Measurements from ENCODE around the gene RASGRP2.

The RASGRP2 gene

GRCh38 chr11:64743591-64744543 lies at the start of gene RASGRP2:
TSS of gene RASGRP2 (minus strand) at chr11:64744142. CDS start at chr11:64742866, 1,276 bp downstream.
- Mint-ChIP-seq H3K27ac (peak within 1 kb of the TSS; percentile 84), H3K9me3 (no peaks in the 10 kb centered on the region), H3K4me3 (peak within 1 kb of the TSS; percentile 92), H3K4me1 (peaks cover 47% of the 10 kb centered on the region), H3K36me3 (peaks cover 21% of the 10 kb centered on the region)
- DNase-seq (ENCODE audit: low spot score in 2 of 2) (peak; percentile 79 to 93), ATAC-seq (peak; percentile 60)

GRCh38 chr11:64792482-64792881 lies 48.5 kb upstream of the RASGRP2 start:
- Mint-ChIP-seq H3K4me3 (no peak overlapping the region), H3K9me3 (no peaks in the 10 kb centered on the region), H3K27ac (peak overlapping the region; percentile 17), H3K4me1 (peaks cover 25% of the 10 kb centered on the region), H3K36me3 (peaks cover 53% of the 10 kb centered on the region)
- no peak for DNase-seq (ENCODE audit: low spot score in 2 of 2)
- no peak for ATAC-seq

- no peak for ATAC-seq
- H3K27ac Mint-ChIP-seq: no peak overlapping the region
- peaks cover 25% of the 10 kb centered on the region for H3K4me1 Mint-ChIP-seq
- peaks cover 46% of the 10 kb centered on the region for H3K36me3 Mint-ChIP-seq
- DNase-seq (ENCODE audit: low spot score in 2 of 2): no peak
- no peaks in the 10 kb centered on the region for H3K9me3 Mint-ChIP-seq
- H3K4me3 Mint-ChIP-seq: no peak overlapping the region
Measured at GRCh38 chr11:64791781-64792291, 47.9 kb upstream of the RASGRP2 start.

GRCh38 chr11:64790205-64791095 lies 46.5 kb upstream of the RASGRP2 start:
- H3K4me1 Mint-ChIP-seq: peaks cover 17% of the 10 kb centered on the region
- ATAC-seq (no peak), DNase-seq (ENCODE audit: low spot score in 2 of 2) (no peak)
- H3K27ac Mint-ChIP-seq: peak overlapping the region; percentile 60
- H3K9me3 Mint-ChIP-seq: no peaks in the 10 kb centered on the region
- H3K36me3 Mint-ChIP-seq: peaks cover 33% of the 10 kb centered on the region
- H3K4me3 Mint-ChIP-seq: no peak overlapping the region

GRCh38 chr11:64789331-64790204 lies 45.6 kb upstream of the RASGRP2 start:
- Mint-ChIP-seq H3K27ac (no peak overlapping the region), H3K36me3 (peaks cover 27% of the 10 kb centered on the region), H3K4me3 (no peak overlapping the region), H3K9me3 (no peaks in the 10 kb centered on the region), H3K4me1 (peaks cover 12% of the 10 kb centered on the region)
- ATAC-seq: no peak
- no peak for DNase-seq (ENCODE audit: low spot score in 2 of 2)

GRCh38 chr11:64788321-64789215 lies 44.6 kb upstream of the RASGRP2 start:
- ATAC-seq (no peak), DNase-seq (ENCODE audit: low spot score in 2 of 2) (no peak)
- Mint-ChIP-seq H3K27ac (no peak overlapping the region), H3K4me3 (no peak overlapping the region), H3K9me3 (no peaks in the 10 kb centered on the region), H3K4me1 (peaks cover 2% of the 10 kb centered on the region), H3K36me3 (peaks cover 17% of the 10 kb centered on the region)

GRCh38 chr11:64787526-64788320 lies 43.8 kb upstream of the RASGRP2 start:
- no peak overlapping the region for H3K4me3 Mint-ChIP-seq
- no peaks in the 10 kb centered on the region for H3K9me3 Mint-ChIP-seq
- ATAC-seq (peak; percentile 70), DNase-seq (ENCODE audit: low spot score in 2 of 2) (peak in 1 of 2 donors; percentile 72)
- no peak overlapping the region for H3K27ac Mint-ChIP-seq
- H3K4me1 Mint-ChIP-seq: no peaks in the 10 kb centered on the region
- peaks cover 17% of the 10 kb centered on the region for H3K36me3 Mint-ChIP-seq

GRCh38 chr11:64786308-64786707 lies 42.4 kb upstream of the RASGRP2 start:
- peaks cover 20% of the 10 kb centered on the region for H3K36me3 Mint-ChIP-seq
- H3K4me3 Mint-ChIP-seq: no peak overlapping the region
- no peaks in the 10 kb centered on the region for H3K9me3 Mint-ChIP-seq
- DNase-seq (ENCODE audit: low spot score in 2 of 2) (no peak), ATAC-seq (no peak)
- H3K27ac Mint-ChIP-seq: no peak overlapping the region
- H3K4me1 Mint-ChIP-seq: no peaks in the 10 kb centered on the region

- ATAC-seq (no peak), DNase-seq (ENCODE audit: low spot score in 2 of 2) (no peak)
- H3K4me3 Mint-ChIP-seq: no peak overlapping the region
- no peaks in the 10 kb centered on the region for H3K9me3 Mint-ChIP-seq
- H3K36me3 Mint-ChIP-seq: peaks cover 18% of the 10 kb centered on the region
- H3K27ac Mint-ChIP-seq: no peak overlapping the region
- no peaks in the 10 kb centered on the region for H3K4me1 Mint-ChIP-seq
Measured at GRCh38 chr11:64784813-64785581, 41.1 kb upstream of the RASGRP2 start.

- peak within 1 kb of the TSS; percentile 88 for H3K4me3 Mint-ChIP-seq
- H3K27ac Mint-ChIP-seq: peak within 1 kb of the TSS; percentile 100
- H3K36me3 Mint-ChIP-seq: peaks cover 65% of the 10 kb centered on the region
- no peaks in the 10 kb centered on the region for H3K9me3 Mint-ChIP-seq
- peaks cover 39% of the 10 kb centered on the region for H3K4me1 Mint-ChIP-seq
- ATAC-seq (peak; percentile 93), DNase-seq (ENCODE audit: low spot score in 2 of 2) (peak; percentile 94 to 99)
Measured at GRCh38 chr11:64778473-64779298, 34.7 kb upstream of the RASGRP2 start, which contains the start of gene SF1. TSS of gene SF1 (minus strand) at chr11:64778542. CDS start at chr11:64778392, 150 bp downstream.

- ATAC-seq: peak; percentile 3
Measured at GRCh38 chr11:64778223-64778472, 34.2 kb upstream of the RASGRP2 start.

More at GRCh38 chr11:64778223-64778472, 34.2 kb upstream of the RASGRP2 start:
- no peak for DNase-seq (ENCODE audit: low spot score in 2 of 2)
- peak overlapping the region; percentile 100 for H3K27ac Mint-ChIP-seq
- peaks cover 70% of the 10 kb centered on the region for H3K36me3 Mint-ChIP-seq
- peak overlapping the region; percentile 88 for H3K4me3 Mint-ChIP-seq
- H3K9me3 Mint-ChIP-seq: no peaks in the 10 kb centered on the region
- H3K4me1 Mint-ChIP-seq: peaks cover 44% of the 10 kb centered on the region
